HG03565 (cell line): ENCODE data around the gene TMPRSS3.

ENCODE experiments used
- ATAC-seq: cut with Tn5 transposase; IDR thresholded peaks from one replicate; pipeline ENCODE4 v1.9.1; 2021; ENCODE audit warnings: mild to moderate bottlenecking, moderate library complexity; ENCODE audit not compliant: unreplicated experiment

Gene TMPRSS3

GRCh38 chr21:42374864-42375499 is 20.9 kb downstream of the TMPRSS3 start:
- no peak for ATAC-seq

GRCh38 chr21:42374457-42374856 is 21.4 kb downstream of the TMPRSS3 start:
- no peak for ATAC-seq

GRCh38 chr21:42373908-42374455 is 21.9 kb downstream of the TMPRSS3 start:
- no peak for ATAC-seq

- ATAC-seq, result no peak
Measured at GRCh38 chr21:42373196-42373907, 22.5 kb downstream of the TMPRSS3 start.

GRCh38 chr21:42370894-42371654 is 24.8 kb downstream of the TMPRSS3 start:
- no peak for ATAC-seq

GRCh38 chr21:42369821-42370220 is 26.0 kb downstream of the TMPRSS3 start:
- ATAC-seq, result no peak

- ATAC-seq, result no peak
Measured at GRCh38 chr21:42367367-42368165, 28.3 kb downstream of the TMPRSS3 start.

GRCh38 chr21:42366292-42367010 is 29.4 kb downstream of the TMPRSS3 start, which contains the start of gene TFF1:
TFF1 (minus strand) TSS chr21:42366535; CDS start chr21:42366495, 40 bp downstream.
- ATAC-seq, result no peak

GRCh38 chr21:42365770-42366169 is 30.1 kb downstream of the TMPRSS3 start:
- no peak for ATAC-seq

GRCh38 chr21:42364304-42364865 is 31.5 kb downstream of the TMPRSS3 start:
- ATAC-seq, result no peak

- ATAC-seq, result no peak
Measured at GRCh38 chr21:42363312-42363711, 32.5 kb downstream of the TMPRSS3 start.

- no peak for ATAC-seq
Measured at GRCh38 chr21:42362700-42363099, 33.2 kb downstream of the TMPRSS3 start.

- ATAC-seq, result no peak
Measured at GRCh38 chr21:42362198-42362597, 33.7 kb downstream of the TMPRSS3 start.

- ATAC-seq, result no peak
Measured at GRCh38 chr21:42361286-42361685, 34.6 kb downstream of the TMPRSS3 start.

GRCh38 chr21:42360317-42360716 is 35.5 kb downstream of the TMPRSS3 start:
- ATAC-seq, result no peak

- no peak for ATAC-seq
Measured at GRCh38 chr21:42358937-42359336, 36.9 kb downstream of the TMPRSS3 start.

GRCh38 chr21:42358261-42358660 is 37.6 kb downstream of the TMPRSS3 start:
- ATAC-seq, result no peak

GRCh38 chr21:42357307-42357706 is 38.5 kb downstream of the TMPRSS3 start:
- no peak for ATAC-seq

- no peak for ATAC-seq
Measured at GRCh38 chr21:42356650-42357049, 39.2 kb downstream of the TMPRSS3 start.

- ATAC-seq, result no peak
Measured at GRCh38 chr21:42356046-42356445, 39.8 kb downstream of the TMPRSS3 start.
